Measurements from ENCODE around the gene ITGA6. TPM values are rescaled to one million over a fixed set of nuclear protein-coding genes. Genes with fewer than 3 reads are reported as not detected.

The ITGA6 gene
- polyA plus RNA-seq, 2 of the 4 experiments (the other 2 are of a cell fraction): 25.7 to 27.7 TPM

DNA sequence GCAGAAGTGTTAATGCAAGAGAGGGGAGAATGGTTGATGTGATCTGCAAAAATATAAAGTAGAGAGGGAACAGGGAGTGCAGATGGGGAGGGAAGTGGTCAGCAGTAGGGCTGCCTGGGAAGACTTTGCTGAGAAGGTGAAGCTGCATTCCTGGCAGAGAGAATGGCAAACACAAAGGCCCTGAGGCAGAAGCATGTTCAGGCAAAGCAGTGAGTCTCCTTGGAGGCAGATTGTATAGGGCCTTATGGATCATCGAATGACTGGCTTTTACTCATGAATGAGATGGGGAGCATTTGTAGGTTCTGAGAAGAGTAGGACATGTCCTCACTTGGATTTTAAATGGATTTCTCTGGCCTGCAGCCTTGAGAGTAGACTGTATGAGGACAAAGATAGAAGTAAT, 9.5 kb downstream of the ITGA6 start:
- Histone ChIP-seq H3K9me3 (no peaks in the 10 kb centered on the region), H3K4me2 (no peak overlapping the region), H3K4me1 (peaks cover 51% of the 10 kb centered on the region), H3K4me3 (no peak overlapping the region), H3K27ac (peak overlapping the region in 1 of 2 experiments; percentile 84; a peak in 2 of 6 replicates)
- ChIA-PET POLR2A (no interaction called here), CTCF (interaction anchor here (0.8 to 33.8 kb wide), 2 partner anchors 10 to 22 kb away, joined by 3 to 654 read pairs; partner anchors contain the start of gene ITGA6)
- FAIRE-seq (no peak), DNase-seq (ENCODE audit: low read depth in 1 of 2, low spot score in 1 of 2) (no peak), ATAC-seq (no peak)
- TF ChIP-seq NPAS2 (CRISPR knock-in tag; IDR thresholded peaks at IDR 0.05; ENCODE audit: borderline replicate concordance) (no peak), ZFP36 (IDR thresholded peaks at IDR 0.05; ENCODE audit: borderline replicate concordance, partially characterized antibody) (no peak), FOXS1 (CRISPR knock-in tag; IDR thresholded peaks at IDR 0.05) (no peak), ZC3H11A (IDR thresholded peaks at IDR 0.05) (no peak), KDM1A (IDR thresholded peaks at IDR 0.05; ENCODE audit: low read depth) (no peak), GATA3 (IDR thresholded peaks at IDR 0.05; ENCODE audit: borderline replicate concordance) (no peak), RCOR1 (IDR thresholded peaks at IDR 0.05; ENCODE audit: low read depth, low read length) (no peak), HDAC2 (IDR thresholded peaks at IDR 0.05) (no peak), ESRRA (IDR thresholded peaks at IDR 0.05; ENCODE audit: borderline replicate concordance, low read length) (no peak), MAZ (IDR thresholded peaks at IDR 0.05; ENCODE audit: borderline replicate concordance, low read depth, low read length) (no peak), ZSCAN20 (CRISPR knock-in tag; IDR thresholded peaks at IDR 0.05) (no peak), FOSB (CRISPR knock-in tag; IDR thresholded peaks at IDR 0.05) (no peak), EHMT2 (IDR thresholded peaks at IDR 0.05; ENCODE audit: low read depth) (no peak), CHD2 (IDR thresholded peaks at IDR 0.05; ENCODE audit: low read length, partially characterized antibody) (no peak)
- TF ChIP-seq, protein P1, sequence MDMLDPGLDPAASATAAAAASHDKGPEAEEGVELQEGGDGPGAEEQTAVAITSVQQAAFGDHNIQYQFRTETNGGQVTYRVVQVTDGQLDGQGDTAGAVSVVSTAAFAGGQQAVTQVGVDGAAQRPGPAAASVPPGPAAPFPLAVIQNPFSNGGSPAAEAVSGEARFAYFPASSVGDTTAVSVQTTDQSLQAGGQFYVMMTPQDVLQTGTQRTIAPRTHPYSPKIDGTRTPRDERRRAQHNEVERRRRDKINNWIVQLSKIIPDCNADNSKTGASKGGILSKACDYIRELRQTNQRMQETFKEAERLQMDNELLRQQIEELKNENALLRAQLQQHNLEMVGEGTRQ (IDR thresholded peaks at IDR 0.05): no peak
- TF ChIP-seq, protein P2, sequence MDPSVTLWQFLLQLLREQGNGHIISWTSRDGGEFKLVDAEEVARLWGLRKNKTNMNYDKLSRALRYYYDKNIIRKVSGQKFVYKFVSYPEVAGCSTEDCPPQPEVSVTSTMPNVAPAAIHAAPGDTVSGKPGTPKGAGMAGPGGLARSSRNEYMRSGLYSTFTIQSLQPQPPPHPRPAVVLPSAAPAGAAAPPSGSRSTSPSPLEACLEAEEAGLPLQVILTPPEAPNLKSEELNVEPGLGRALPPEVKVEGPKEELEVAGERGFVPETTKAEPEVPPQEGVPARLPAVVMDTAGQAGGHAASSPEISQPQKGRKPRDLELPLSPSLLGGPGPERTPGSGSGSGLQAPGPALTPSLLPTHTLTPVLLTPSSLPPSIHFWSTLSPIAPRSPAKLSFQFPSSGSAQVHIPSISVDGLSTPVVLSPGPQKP (IDR thresholded peaks at IDR 0.05; ENCODE audit: low read depth, low read length): no peak
- 79% methylated on average over 1 of the region's 1 CpG for WGBS (ENCODE audit: missing lambda C conversion rate)

DNA sequence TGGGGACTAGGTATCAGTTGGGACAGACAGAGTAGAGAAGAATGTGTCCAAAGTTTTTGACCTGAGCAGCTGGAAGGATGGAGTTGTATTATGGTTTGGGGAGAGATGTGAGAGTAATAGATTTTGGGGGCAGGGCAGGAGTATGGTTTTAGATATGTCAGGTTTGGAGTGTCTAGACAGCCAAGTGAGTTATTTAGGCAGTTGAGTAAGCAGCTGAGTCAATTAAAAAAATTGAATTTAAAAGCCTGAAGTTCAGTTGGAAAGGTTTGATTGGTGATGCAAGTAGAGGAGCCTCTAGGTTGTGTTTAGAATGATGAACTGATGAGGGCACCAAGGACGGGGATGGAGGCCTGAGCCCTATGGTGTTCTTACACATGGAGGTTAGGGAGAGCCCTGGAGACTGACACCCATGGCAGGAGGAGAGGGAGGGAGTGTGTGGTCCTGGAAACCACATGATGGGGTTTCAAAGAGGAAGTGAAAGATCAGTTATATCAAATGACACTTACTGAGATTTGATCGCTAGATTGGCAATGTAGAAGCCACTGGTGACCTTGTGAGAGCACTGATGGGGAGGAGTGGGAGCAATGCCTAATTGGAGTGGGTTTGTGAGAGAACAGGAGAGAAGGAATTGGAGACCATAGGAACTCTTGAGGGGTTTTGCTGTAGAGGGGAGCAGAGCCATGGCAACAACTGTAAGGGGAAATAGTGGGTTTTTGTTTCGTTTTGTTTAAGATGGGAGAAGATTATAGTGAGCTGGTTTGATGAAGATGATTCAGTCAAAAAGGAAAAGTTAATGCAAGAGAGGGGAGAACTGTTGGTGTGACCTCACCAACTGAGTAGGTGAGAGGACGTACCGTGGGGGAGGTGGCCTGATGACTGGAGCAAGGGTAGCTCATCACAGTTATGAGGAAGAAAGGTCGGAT, 10.3 kb downstream of the ITGA6 start:
- H3K4me2 ChIP-seq: peak overlapping the region; percentile 76
- ChIA-PET CTCF (interaction anchor here (0.8 to 33.8 kb wide), 3 partner anchors 10 to 22 kb away, joined by 3 to 654 read pairs (median 79); partner anchors contain the start of gene ITGA6), POLR2A (interaction anchor here (4.9 kb wide), 1 partner anchor 9 kb away, joined by 59 read pairs; the partner anchor contains the start of gene ITGA6)
- DNase-seq (ENCODE audit: low read depth in 1 of 2, low spot score in 1 of 2) (peak in 1 of 2 experiments; percentile 18), ATAC-seq (no peak), FAIRE-seq (no peak)
- peak overlapping the region; percentile 76 to 84 for H3K27ac ChIP-seq
- 78% methylated on average over 6 of the region's 6 CpGs for WGBS (ENCODE audit: missing lambda C conversion rate)
- H3K9me3 ChIP-seq: no peaks in the 10 kb centered on the region
- TF ChIP-seq TP53 (CRISPR knock-in tag; IDR thresholded peaks at IDR 0.05) (no peak), ESRRA (IDR thresholded peaks at IDR 0.05; ENCODE audit: borderline replicate concordance, low read length) (no peak), NFE2L2 (conservative IDR thresholded peaks at IDR 0.05; ENCODE audit: low read length) (no peak), CHD4 (IDR thresholded peaks at IDR 0.05; ENCODE audit: borderline replicate concordance) (no peak), RFX5 (IDR thresholded peaks at IDR 0.05) (no peak), EHMT2 (IDR thresholded peaks at IDR 0.05; ENCODE audit: low read depth) (no peak)
- TF ChIP-seq, protein P1 (IDR thresholded peaks at IDR 0.05): no peak
- H3K4me1 ChIP-seq: peaks cover 56% of the 10 kb centered on the region
- H3K4me3 ChIP-seq: no peak overlapping the region

Measured in A549 (cell line).